Fibroblast of mammary gland (primary cell): Measurements from ENCODE around the gene SLC25A47.
A peak's percentile ranks its signal among the peaks of the same experiment; 100 is the strongest.

ENCODE experiments used
- DNase-seq: peaks from one replicate; pipeline ENCODE4 v3.0.0-alpha.2; 2010; ENCODE audit warnings: low read depth
- H3K4me3 ChIP-seq: 2 replicates; pipeline ENCODE4 v1.5.1; 2011; ENCODE audit warnings: low read depth, mild to moderate bottlenecking, low read length, moderate library complexity; ENCODE audit not compliant: control insufficient read depth
- TF ChIP-seq, protein P1 (sequence below): conservative IDR thresholded peaks from 2 replicates; pipeline ENCODE4 v1.5.1; 2011; ENCODE audit warnings: low read depth, low read length, inconsistent platforms; ENCODE audit not compliant: control insufficient read depth, insufficient read depth

SLC25A47 gene, protein sequence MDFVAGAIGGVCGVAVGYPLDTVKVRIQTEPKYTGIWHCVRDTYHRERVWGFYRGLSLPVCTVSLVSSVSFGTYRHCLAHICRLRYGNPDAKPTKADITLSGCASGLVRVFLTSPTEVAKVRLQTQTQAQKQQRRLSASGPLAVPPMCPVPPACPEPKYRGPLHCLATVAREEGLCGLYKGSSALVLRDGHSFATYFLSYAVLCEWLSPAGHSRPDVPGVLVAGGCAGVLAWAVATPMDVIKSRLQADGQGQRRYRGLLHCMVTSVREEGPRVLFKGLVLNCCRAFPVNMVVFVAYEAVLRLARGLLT

GRCh38 chr14:100323121-100323941 lies at the start of gene SLC25A47:
Gene SLC25A47 (plus strand): TSS chr14:100323339. CDS start chr14:100323415, 76 bp downstream.
- no peak within 1 kb of the TSS for H3K4me3 ChIP-seq
- TF ChIP-seq, protein P1, sequence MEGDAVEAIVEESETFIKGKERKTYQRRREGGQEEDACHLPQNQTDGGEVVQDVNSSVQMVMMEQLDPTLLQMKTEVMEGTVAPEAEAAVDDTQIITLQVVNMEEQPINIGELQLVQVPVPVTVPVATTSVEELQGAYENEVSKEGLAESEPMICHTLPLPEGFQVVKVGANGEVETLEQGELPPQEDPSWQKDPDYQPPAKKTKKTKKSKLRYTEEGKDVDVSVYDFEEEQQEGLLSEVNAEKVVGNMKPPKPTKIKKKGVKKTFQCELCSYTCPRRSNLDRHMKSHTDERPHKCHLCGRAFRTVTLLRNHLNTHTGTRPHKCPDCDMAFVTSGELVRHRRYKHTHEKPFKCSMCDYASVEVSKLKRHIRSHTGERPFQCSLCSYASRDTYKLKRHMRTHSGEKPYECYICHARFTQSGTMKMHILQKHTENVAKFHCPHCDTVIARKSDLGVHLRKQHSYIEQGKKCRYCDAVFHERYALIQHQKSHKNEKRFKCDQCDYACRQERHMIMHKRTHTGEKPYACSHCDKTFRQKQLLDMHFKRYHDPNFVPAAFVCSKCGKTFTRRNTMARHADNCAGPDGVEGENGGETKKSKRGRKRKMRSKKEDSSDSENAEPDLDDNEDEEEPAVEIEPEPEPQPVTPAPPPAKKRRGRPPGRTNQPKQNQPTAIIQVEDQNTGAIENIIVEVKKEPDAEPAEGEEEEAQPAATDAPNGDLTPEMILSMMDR = no peak
- DNase-seq = no peak

- TF ChIP-seq, protein P1 = no peak
- H3K4me3 ChIP-seq = no peak overlapping the region
- DNase-seq = no peak
These were observed 48.9 kb upstream of the SLC25A47 start for GRCh38 chr14:100274250-100274649.

DNA sequence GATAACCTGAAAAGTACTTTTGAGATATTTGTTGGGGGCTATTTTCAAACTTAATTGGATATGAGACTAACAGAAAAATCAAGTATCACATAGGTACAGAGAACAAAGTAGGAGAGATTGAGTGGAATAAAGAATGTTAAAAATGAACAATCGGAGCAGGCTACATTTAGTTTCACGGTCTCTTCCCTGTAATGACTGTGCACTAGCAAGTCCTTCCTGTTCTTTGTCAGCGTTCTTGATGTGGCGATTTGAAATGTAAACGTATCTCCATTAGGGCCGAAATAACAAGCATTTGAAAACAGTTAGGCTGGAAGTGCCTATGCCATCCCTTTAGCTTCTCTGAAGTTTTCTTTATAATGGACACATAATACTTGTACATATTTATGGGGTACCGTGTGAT lies 47.9 kb upstream of the SLC25A47 start:
- TF ChIP-seq, protein P1 = no peak
- no peak for DNase-seq
- H3K4me3 ChIP-seq = no peak overlapping the region

DNA sequence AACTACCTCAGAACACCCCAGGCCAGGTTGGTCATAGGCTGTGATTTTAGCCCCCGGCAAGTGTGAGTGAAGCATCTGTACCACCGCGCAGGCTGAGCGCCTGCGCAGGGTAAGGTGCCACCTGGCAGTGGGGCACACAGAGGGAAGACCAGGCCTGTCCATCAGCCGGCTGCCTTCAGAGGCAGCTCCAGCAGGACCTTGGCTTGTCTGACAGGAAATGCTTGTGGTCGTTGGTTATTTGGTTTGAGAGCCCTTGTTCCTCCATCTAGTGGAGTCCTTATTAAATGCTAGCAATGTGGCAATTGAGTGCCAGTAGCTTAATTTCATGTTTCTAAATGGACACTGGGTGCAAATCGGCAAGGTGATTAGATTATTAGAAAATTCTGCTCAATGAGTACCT lies 44.4 kb upstream of the SLC25A47 start:
- H3K4me3 ChIP-seq = no peak overlapping the region
- TF ChIP-seq, protein P1 = peak; percentile 24
- DNase-seq = peak; percentile 50

DNA sequence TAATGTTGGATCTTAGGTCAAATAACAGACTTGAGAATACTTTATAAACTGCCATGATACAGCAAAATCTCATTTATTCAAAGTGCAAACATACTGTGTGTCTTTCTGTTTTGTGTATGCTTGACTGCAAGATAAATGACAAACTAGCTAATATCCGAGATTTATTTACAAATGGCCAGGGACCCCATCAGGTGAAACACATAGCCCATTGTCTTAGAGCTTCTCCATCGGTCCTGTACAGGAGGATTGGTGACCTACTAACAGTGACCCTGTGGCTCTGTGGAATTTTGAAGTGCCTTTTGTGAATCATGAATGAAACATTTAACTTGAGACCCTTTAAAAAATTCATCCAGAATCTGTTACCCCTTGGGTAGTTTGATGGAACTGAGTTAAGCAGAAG lies 44.0 kb upstream of the SLC25A47 start:
- no peak for DNase-seq
- TF ChIP-seq, protein P1 = no peak
- H3K4me3 ChIP-seq = no peak overlapping the region

DNA sequence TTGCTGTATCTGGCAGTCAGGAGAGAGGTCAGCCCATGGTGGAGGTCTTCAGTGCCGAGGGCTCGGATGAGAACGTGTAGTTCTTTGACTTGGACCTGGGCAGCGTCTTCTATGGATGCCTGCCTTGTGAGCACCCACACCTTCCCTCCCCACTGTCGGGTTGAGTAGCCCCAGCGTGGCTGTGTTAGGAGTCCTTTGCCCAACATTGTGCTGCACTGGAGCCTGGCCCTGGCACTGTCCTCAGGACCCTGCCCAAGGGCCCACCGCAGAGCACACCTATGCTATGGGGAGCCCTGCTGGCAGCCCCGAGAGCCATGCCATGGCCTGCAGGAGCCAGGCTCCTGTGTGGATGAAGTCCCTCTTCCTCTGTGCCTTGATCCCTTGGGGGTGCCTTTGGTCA lies 43.6 kb upstream of the SLC25A47 start:
- H3K4me3 ChIP-seq = no peak overlapping the region
- TF ChIP-seq, protein P1 = no peak
- DNase-seq = no peak
